ENCODE data around the gene ZNF407. TPM values are rescaled to one million over a fixed set of nuclear protein-coding genes. Genes with fewer than 3 reads are reported as not detected.
A peak's percentile ranks its signal among the peaks of the same experiment; 100 is the strongest.

ZNF407 gene
- total RNA-seq, 1 experiment from 2014 or later: 15.2 TPM

- no peak for DNase-seq (ENCODE audit: low read depth in 1 of 2, low spot score in 2 of 2)
- Histone ChIP-seq H3K27me3 (replicated peaks) (no peaks in the 10 kb centered on the region), H3K27ac (no peak overlapping the region), H3K4me3 (no peak overlapping the region), H3K4me1 (replicated peaks) (no peaks in the 10 kb centered on the region), H3K9me3 (replicated peaks) (no peaks in the 10 kb centered on the region), H3K36me3 (no peaks in the 10 kb centered on the region)
These were observed 117.6 kb downstream of the ZNF407 start for GRCh38 chr18:74715306-74715705.

- Histone ChIP-seq H3K27me3 (replicated peaks) (no peaks in the 10 kb centered on the region), H3K36me3 (no peaks in the 10 kb centered on the region), H3K9me3 (replicated peaks) (no peaks in the 10 kb centered on the region), H3K4me3 (no peak overlapping the region), H3K27ac (no peak overlapping the region), H3K4me1 (replicated peaks) (no peaks in the 10 kb centered on the region)
- no peak for DNase-seq (ENCODE audit: low read depth in 1 of 2, low spot score in 2 of 2)
These were observed 118.4 kb downstream of the ZNF407 start for GRCh38 chr18:74715865-74716712.

- no peak overlapping the region for H3K4me3 ChIP-seq
- H3K27ac ChIP-seq: no peak overlapping the region
These were observed 120.6 kb downstream of the ZNF407 start for GRCh38 chr18:74718312-74718711.

GRCh38 chr18:74722237-74722636, 124.6 kb downstream of the ZNF407 start:
- H3K27ac ChIP-seq: no peak overlapping the region
- no peaks in the 10 kb centered on the region for H3K27me3 ChIP-seq (replicated peaks)
- no peaks in the 10 kb centered on the region for H3K4me1 ChIP-seq (replicated peaks)
- no peak for DNase-seq (ENCODE audit: low read depth in 1 of 2, low spot score in 2 of 2)
- H3K36me3 ChIP-seq: no peaks in the 10 kb centered on the region
- H3K4me3 ChIP-seq: no peak overlapping the region
- no peaks in the 10 kb centered on the region for H3K9me3 ChIP-seq (replicated peaks)

More at GRCh38 chr18:74718312-74718711, 120.6 kb downstream of the ZNF407 start:
- no peaks in the 10 kb centered on the region for H3K4me1 ChIP-seq (replicated peaks)
- H3K36me3 ChIP-seq: no peaks in the 10 kb centered on the region
- H3K9me3 ChIP-seq (replicated peaks): no peaks in the 10 kb centered on the region
- DNase-seq (ENCODE audit: low read depth in 1 of 2, low spot score in 2 of 2): no peak
- no peaks in the 10 kb centered on the region for H3K27me3 ChIP-seq (replicated peaks)

- Histone ChIP-seq H3K27me3 (replicated peaks) (no peaks in the 10 kb centered on the region), H3K36me3 (no peaks in the 10 kb centered on the region), H3K27ac (no peak overlapping the region), H3K4me3 (no peak overlapping the region), H3K4me1 (replicated peaks) (no peaks in the 10 kb centered on the region), H3K9me3 (replicated peaks) (no peaks in the 10 kb centered on the region)
- DNase-seq (ENCODE audit: low read depth in 1 of 2, low spot score in 2 of 2): no peak
These were observed 126.5 kb downstream of the ZNF407 start for GRCh38 chr18:74724186-74724585.

GRCh38 chr18:74725690-74726089, 128.0 kb downstream of the ZNF407 start:
- Histone ChIP-seq H3K36me3 (no peaks in the 10 kb centered on the region), H3K27ac (no peak overlapping the region), H3K4me1 (replicated peaks) (peaks cover 5% of the 10 kb centered on the region), H3K4me3 (no peak overlapping the region), H3K9me3 (replicated peaks) (no peaks in the 10 kb centered on the region), H3K27me3 (replicated peaks) (no peaks in the 10 kb centered on the region)
- DNase-seq (ENCODE audit: low read depth in 1 of 2, low spot score in 2 of 2): no peak

GRCh38 chr18:74728586-74728985, 130.9 kb downstream of the ZNF407 start:
- Histone ChIP-seq H3K4me3 (no peak overlapping the region), H3K27ac (no peak overlapping the region), H3K4me1 (replicated peaks) (peaks cover 23% of the 10 kb centered on the region), H3K36me3 (no peaks in the 10 kb centered on the region), H3K9me3 (replicated peaks) (no peaks in the 10 kb centered on the region), H3K27me3 (replicated peaks) (no peaks in the 10 kb centered on the region)
- no peak for DNase-seq (ENCODE audit: low read depth in 1 of 2, low spot score in 2 of 2)

- Histone ChIP-seq H3K27ac (peak overlapping the region; percentile 48), H3K36me3 (no peaks in the 10 kb centered on the region), H3K4me1 (replicated peaks) (peaks cover 23% of the 10 kb centered on the region), H3K9me3 (replicated peaks) (no peaks in the 10 kb centered on the region), H3K4me3 (no peak overlapping the region), H3K27me3 (replicated peaks) (no peaks in the 10 kb centered on the region)
- DNase-seq (ENCODE audit: low read depth in 1 of 2, low spot score in 2 of 2): peak in 1 of 2 experiments; percentile 42
These were observed 133.4 kb downstream of the ZNF407 start for GRCh38 chr18:74731097-74731496.

- Histone ChIP-seq H3K36me3 (no peaks in the 10 kb centered on the region), H3K27ac (no peak overlapping the region), H3K9me3 (replicated peaks) (no peaks in the 10 kb centered on the region), H3K27me3 (replicated peaks) (no peaks in the 10 kb centered on the region), H3K4me1 (replicated peaks) (peaks cover 23% of the 10 kb centered on the region), H3K4me3 (no peak overlapping the region)
- no peak for DNase-seq (ENCODE audit: low read depth in 1 of 2, low spot score in 2 of 2)
These were observed 134.7 kb downstream of the ZNF407 start for GRCh38 chr18:74732380-74732779.

- Histone ChIP-seq H3K4me1 (replicated peaks) (peaks cover 23% of the 10 kb centered on the region), H3K27ac (no peak overlapping the region), H3K9me3 (replicated peaks) (no peaks in the 10 kb centered on the region), H3K36me3 (no peaks in the 10 kb centered on the region), H3K4me3 (no peak overlapping the region), H3K27me3 (replicated peaks) (no peaks in the 10 kb centered on the region)
- DNase-seq (ENCODE audit: low read depth in 1 of 2, low spot score in 2 of 2): no peak
These were observed 135.9 kb downstream of the ZNF407 start for GRCh38 chr18:74733598-74733997.

GRCh38 chr18:74734013-74734444, 136.4 kb downstream of the ZNF407 start:
- no peaks in the 10 kb centered on the region for H3K27me3 ChIP-seq (replicated peaks)
- peaks cover 23% of the 10 kb centered on the region for H3K4me1 ChIP-seq (replicated peaks)
- no peaks in the 10 kb centered on the region for H3K9me3 ChIP-seq (replicated peaks)
- DNase-seq (ENCODE audit: low read depth in 1 of 2, low spot score in 2 of 2): no peak
- no peak overlapping the region for H3K4me3 ChIP-seq
- H3K27ac ChIP-seq: no peak overlapping the region
- H3K36me3 ChIP-seq: no peaks in the 10 kb centered on the region

GRCh38 chr18:74739926-74740325, 142.3 kb downstream of the ZNF407 start:
- H3K36me3 ChIP-seq: no peaks in the 10 kb centered on the region
- H3K4me1 ChIP-seq (replicated peaks): peaks cover 10% of the 10 kb centered on the region
- H3K27ac ChIP-seq: no peak overlapping the region
- DNase-seq (ENCODE audit: low read depth in 1 of 2, low spot score in 2 of 2): no peak
- H3K9me3 ChIP-seq (replicated peaks): no peaks in the 10 kb centered on the region
- H3K27me3 ChIP-seq (replicated peaks): no peaks in the 10 kb centered on the region
- no peak overlapping the region for H3K4me3 ChIP-seq

- Histone ChIP-seq H3K27ac (no peak overlapping the region), H3K4me3 (no peak overlapping the region), H3K36me3 (no peaks in the 10 kb centered on the region), H3K4me1 (replicated peaks) (peaks cover 24% of the 10 kb centered on the region), H3K9me3 (replicated peaks) (no peaks in the 10 kb centered on the region), H3K27me3 (replicated peaks) (no peaks in the 10 kb centered on the region)
- DNase-seq (ENCODE audit: low read depth in 1 of 2, low spot score in 2 of 2): peak in 1 of 2 experiments; percentile 14
These were observed 145.0 kb downstream of the ZNF407 start for GRCh38 chr18:74742573-74743243.
